Cardiac atrium fibroblast (primary cell): ENCODE data around the gene GALR1. TPM values are rescaled to one million over a fixed set of nuclear protein-coding genes. Genes with fewer than 3 reads are reported as not detected.

ENCODE experiments used
- total RNA-seq: library from RNA; depleted of rRNA; stranded (reverse); fragments of >200 nt; gene quantifications from 2 replicates; pipeline ENCODE4 v1.2.3, GENCODE V29; 2015

GALR1 gene, protein sequence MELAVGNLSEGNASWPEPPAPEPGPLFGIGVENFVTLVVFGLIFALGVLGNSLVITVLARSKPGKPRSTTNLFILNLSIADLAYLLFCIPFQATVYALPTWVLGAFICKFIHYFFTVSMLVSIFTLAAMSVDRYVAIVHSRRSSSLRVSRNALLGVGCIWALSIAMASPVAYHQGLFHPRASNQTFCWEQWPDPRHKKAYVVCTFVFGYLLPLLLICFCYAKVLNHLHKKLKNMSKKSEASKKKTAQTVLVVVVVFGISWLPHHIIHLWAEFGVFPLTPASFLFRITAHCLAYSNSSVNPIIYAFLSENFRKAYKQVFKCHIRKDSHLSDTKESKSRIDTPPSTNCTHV
- total RNA-seq = not detected in 2 replicates

DNA sequence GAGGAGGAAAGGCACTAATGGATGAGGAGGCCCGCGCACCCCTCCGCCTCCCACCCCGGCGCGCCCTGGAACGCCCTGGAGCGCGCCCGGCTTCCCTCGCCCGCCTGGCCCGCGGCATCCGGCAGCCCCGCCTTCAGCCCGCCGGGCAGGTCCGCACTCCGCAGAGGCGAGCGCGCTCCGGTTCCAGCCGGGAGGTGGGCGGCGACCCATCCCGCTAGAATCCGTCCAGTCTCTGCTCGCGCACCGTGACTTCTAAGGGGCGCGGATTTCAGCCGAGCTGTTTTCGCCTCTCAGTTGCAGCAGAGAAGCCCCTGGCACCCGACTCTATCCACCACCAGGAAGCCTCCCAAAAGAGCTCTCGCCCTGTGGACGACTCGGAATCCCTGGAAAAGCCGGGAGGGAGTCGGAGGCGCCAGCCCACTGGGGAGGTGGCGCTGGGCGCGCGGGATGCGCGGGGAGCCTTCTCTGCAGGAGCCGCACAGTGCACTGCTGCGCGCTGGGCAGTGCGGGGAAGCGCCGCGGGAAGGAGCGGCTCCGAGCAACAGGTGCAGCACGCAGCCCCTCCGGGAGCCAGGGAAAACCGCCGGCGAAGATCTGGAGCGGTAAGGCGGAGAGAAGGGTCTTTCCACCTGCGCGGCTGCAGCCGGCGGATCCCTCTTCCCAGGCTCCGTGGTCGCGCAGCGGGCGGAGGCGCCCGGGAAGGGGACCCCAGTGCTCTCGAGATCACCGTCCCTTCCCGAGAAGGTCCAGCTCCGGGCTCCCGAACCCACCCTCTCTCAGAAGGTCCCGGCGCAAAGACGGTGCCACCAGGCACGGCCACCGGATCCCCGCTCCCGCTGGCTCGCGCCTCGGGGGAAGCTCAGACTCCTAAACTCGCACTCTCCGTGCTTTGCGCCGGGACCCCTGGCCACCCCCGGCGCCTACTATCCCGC is at the start of gene GALR1:
Gene GALR1 (plus strand): TSS at position 280 of the 932 bp plus-strand sequence. CDS start 701 bp downstream, outside the sequence.

Other genes with a start within 250 kb of the GALR1 start
- 10.5 and 15.7 TPM in 2 replicates for gene MBP, start 117.1 kb upstream of the GALR1 start, total RNA-seq